Measurements from ENCODE around the gene SLC25A52.
"Not testable (repeated sequence)": the region's sequence is repeated elsewhere in the genome, so short reads cannot be mapped to it uniquely, and the experiment has no call there.

DNA sequence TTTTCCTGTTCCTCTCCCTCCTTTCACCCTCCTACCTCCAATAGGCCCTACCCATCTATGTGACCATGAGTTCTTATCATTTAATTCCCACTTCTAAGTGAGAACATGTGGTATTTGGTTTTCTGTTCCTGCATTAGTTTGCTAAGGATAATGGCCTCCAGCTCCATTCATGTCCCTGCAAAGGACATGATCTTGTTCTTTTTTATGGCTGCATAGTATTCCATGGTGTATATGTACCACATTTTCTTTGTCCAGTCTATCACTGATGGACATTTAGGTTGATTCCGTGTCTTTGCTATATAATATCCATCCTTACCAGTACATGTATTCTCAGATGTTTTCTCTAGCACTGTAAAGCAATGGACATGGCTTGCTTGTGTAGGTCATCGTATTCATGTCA lies 31.5 kb downstream of the SLC25A52 start:
- TF ChIP-seq, protein P1, sequence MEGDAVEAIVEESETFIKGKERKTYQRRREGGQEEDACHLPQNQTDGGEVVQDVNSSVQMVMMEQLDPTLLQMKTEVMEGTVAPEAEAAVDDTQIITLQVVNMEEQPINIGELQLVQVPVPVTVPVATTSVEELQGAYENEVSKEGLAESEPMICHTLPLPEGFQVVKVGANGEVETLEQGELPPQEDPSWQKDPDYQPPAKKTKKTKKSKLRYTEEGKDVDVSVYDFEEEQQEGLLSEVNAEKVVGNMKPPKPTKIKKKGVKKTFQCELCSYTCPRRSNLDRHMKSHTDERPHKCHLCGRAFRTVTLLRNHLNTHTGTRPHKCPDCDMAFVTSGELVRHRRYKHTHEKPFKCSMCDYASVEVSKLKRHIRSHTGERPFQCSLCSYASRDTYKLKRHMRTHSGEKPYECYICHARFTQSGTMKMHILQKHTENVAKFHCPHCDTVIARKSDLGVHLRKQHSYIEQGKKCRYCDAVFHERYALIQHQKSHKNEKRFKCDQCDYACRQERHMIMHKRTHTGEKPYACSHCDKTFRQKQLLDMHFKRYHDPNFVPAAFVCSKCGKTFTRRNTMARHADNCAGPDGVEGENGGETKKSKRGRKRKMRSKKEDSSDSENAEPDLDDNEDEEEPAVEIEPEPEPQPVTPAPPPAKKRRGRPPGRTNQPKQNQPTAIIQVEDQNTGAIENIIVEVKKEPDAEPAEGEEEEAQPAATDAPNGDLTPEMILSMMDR (IDR thresholded peaks at IDR 0.05) = not testable (repeated sequence)
- not testable (repeated sequence) for TF ChIP-seq POLR2A (IDR thresholded peaks at IDR 0.05)

Measured in esophagus squamous epithelium (tissue), 4 donors.